ENCODE results near the gene UCMA.

DNA sequence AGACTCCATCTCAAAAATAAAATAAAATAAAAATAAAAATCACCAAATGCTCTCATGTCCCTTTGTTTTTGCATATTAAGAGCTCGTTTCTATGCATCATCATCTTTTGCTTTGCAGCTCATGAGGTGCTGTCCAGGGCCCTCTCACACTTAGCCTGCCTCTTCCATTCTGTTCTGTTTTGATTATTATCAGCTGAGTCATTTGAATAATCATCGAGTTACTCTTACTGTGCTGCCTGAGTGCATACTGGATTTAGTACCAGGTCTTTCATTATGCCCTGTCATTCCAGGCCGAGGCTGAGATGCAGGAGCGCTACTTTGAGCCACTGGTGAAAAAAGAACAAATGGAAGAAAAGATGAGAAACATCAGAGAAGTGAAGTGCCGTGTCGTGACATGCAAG, 33.0 kb downstream of the UCMA start:
- TF ChIP-seq EP300 (IDR thresholded peaks at IDR 0.05) (no peak), POLR2A (IDR thresholded peaks at IDR 0.05) (no peak)
- TF ChIP-seq, protein P1, sequence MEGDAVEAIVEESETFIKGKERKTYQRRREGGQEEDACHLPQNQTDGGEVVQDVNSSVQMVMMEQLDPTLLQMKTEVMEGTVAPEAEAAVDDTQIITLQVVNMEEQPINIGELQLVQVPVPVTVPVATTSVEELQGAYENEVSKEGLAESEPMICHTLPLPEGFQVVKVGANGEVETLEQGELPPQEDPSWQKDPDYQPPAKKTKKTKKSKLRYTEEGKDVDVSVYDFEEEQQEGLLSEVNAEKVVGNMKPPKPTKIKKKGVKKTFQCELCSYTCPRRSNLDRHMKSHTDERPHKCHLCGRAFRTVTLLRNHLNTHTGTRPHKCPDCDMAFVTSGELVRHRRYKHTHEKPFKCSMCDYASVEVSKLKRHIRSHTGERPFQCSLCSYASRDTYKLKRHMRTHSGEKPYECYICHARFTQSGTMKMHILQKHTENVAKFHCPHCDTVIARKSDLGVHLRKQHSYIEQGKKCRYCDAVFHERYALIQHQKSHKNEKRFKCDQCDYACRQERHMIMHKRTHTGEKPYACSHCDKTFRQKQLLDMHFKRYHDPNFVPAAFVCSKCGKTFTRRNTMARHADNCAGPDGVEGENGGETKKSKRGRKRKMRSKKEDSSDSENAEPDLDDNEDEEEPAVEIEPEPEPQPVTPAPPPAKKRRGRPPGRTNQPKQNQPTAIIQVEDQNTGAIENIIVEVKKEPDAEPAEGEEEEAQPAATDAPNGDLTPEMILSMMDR (IDR thresholded peaks at IDR 0.05), result no peak
